Kidney epithelial cell (primary cell): Measurements from ENCODE around the gene NTHL1. TPM values are rescaled to one million over a fixed set of nuclear protein-coding genes. Genes with fewer than 3 reads are reported as not detected.

Experiments used
- DNase-seq: peaks from one replicate; pipeline ENCODE4 v3.0.0-alpha.2; 2010; ENCODE audit warnings: low read depth
- H3K27me3 ChIP-seq: 2 replicates; pipeline ENCODE4 v1.6.0; 2011; ENCODE audit warnings: low read length; ENCODE audit not compliant: control insufficient read depth, insufficient read depth
- H3K36me3 ChIP-seq: 2 replicates; pipeline ENCODE4 v1.5.1; 2011; ENCODE audit warnings: low read length; ENCODE audit not compliant: control insufficient read depth, insufficient read depth
- H3K4me3 ChIP-seq: 2 replicates; pipeline ENCODE4 v1.5.1; 2011; ENCODE audit warnings: low read depth, mild to moderate bottlenecking, control low read depth, low read length
- CTCF ChIP-seq: IDR thresholded peaks from 2 replicates; pipeline ENCODE4 v1.5.1; 2011; ENCODE audit warnings: mild to moderate bottlenecking, moderate library complexity, low read length, control low read depth, inconsistent platforms; ENCODE audit not compliant: insufficient read depth, poor library complexity, severe bottlenecking
- total RNA-seq: library from RNA; depleted of rRNA; stranded (reverse); fragments of >200 nt; gene quantifications from 2 replicates; pipeline ENCODE4 v1.2.3, GENCODE V29; 2015

The NTHL1 gene
- total RNA-seq, 1 donor from 2014 or later, result 44.1 TPM

- TF ChIP-seq CTCF, result no peak
- no peaks in the 10 kb centered on the region for H3K36me3 ChIP-seq
- no peaks in the 10 kb centered on the region for H3K27me3 ChIP-seq
- DNase-seq, result no peak
- H3K4me3 ChIP-seq, result no peak overlapping the region
These were observed 8.2 kb downstream of the NTHL1 start for GRCh38 chr16:2039274-2040031.

GRCh38 chr16:2038382-2039231 lies 9.0 kb downstream of the NTHL1 start:
- H3K4me3 ChIP-seq, result no peak overlapping the region
- H3K27me3 ChIP-seq, result no peaks in the 10 kb centered on the region
- H3K36me3 ChIP-seq, result no peaks in the 10 kb centered on the region
- no peak for TF ChIP-seq CTCF
- DNase-seq, result no peak

GRCh38 chr16:2037647-2038381 lies 9.8 kb downstream of the NTHL1 start:
- Histone ChIP-seq H3K27me3 (no peaks in the 10 kb centered on the region), H3K36me3 (no peaks in the 10 kb centered on the region), H3K4me3 (no peak overlapping the region)
- DNase-seq, result no peak
- TF ChIP-seq CTCF, result no peak

- no peak for TF ChIP-seq CTCF
- H3K27me3 ChIP-seq, result no peaks in the 10 kb centered on the region
- DNase-seq, result no peak
- no peaks in the 10 kb centered on the region for H3K36me3 ChIP-seq
- H3K4me3 ChIP-seq, result no peak overlapping the region
These were observed 10.5 kb downstream of the NTHL1 start for GRCh38 chr16:2037115-2037514.

- no peak for TF ChIP-seq CTCF
- Histone ChIP-seq H3K27me3 (no peaks in the 10 kb centered on the region), H3K36me3 (no peaks in the 10 kb centered on the region), H3K4me3 (no peak overlapping the region)
- no peak for DNase-seq
These were observed 11.3 kb downstream of the NTHL1 start for GRCh38 chr16:2036200-2036966.
